K562 (cell line): Measurements from ENCODE around the gene DOLK. TPM values are rescaled to one million over a fixed set of nuclear protein-coding genes. Genes with fewer than 3 reads are reported as not detected.

Source experiments
- ATF1 ChIP-seq, 2 experiments: fragments of 450-650 bp in 1 of 2; IDR thresholded peaks; 2 replicates each; pipeline ENCODE4 v1.6.1; 2016; ENCODE audit warnings: missing compliant biosample characterization in 1 of 2, missing genetic modification characterization in 1 of 2
- BRF2 ChIP-seq: IDR thresholded peaks from 3 replicates; pipeline ENCODE4 v1.6.1; 2011; ENCODE audit warnings: borderline replicate concordance, mild to moderate bottlenecking; ENCODE audit not compliant: insufficient read length, insufficient read depth
- CREB3 ChIP-seq: fragments of 450-650 bp; conservative IDR thresholded peaks from 2 replicates; pipeline ENCODE4 v1.6.1; 2016; ENCODE audit warnings: missing genetic modification characterization, low read depth, mild to moderate bottlenecking, missing compliant biosample characterization, moderate library complexity
- MAFK ChIP-seq: IDR thresholded peaks from 2 replicates; pipeline ENCODE4 v1.6.1; 2011; ENCODE audit warnings: low read length, improper control_type of control experiment
- MCM5 ChIP-seq: fragments of 450-650 bp; IDR thresholded peaks from 2 replicates; pipeline ENCODE4 v1.6.1; 2016; ENCODE audit warnings: low read depth
- NCOA6 ChIP-seq: fragments of 450-650 bp; IDR thresholded peaks from 2 replicates; pipeline ENCODE4 v1.6.1; 2017; ENCODE audit warnings: mild to moderate bottlenecking
- PHF8 ChIP-seq: fragments of 200-600 bp; sonication (generic); IDR thresholded peaks from 2 replicates; pipeline ENCODE4 v1.6.1; 2012; ENCODE audit warnings: mixed run types, mild to moderate bottlenecking, inconsistent platforms, low read length, moderate library complexity, borderline replicate concordance
- POLR2G ChIP-seq: fragments of 200-400 bp; formaldehyde crosslinking; IDR thresholded peaks from 2 replicates; pipeline ENCODE4 v1.6.1; 2017; ENCODE audit warnings: low read depth, mild to moderate bottlenecking, antibody characterized with exemption, low read length, moderate library complexity
- PPARD ChIP-seq: fragments of 250-450 bp; sonication (Bioruptor Pico); IDR thresholded peaks from 2 replicates; pipeline ENCODE4 v1.8.0; 2022; ENCODE audit warnings: inconsistent platforms, mild to moderate bottlenecking, moderate library complexity
- RBFOX2 ChIP-seq: fragments of 200-400 bp; formaldehyde crosslinking; IDR thresholded peaks from 2 replicates; pipeline ENCODE4 v1.6.1; 2017; ENCODE audit warnings: low read depth, mild to moderate bottlenecking, low read length, moderate library complexity
- RFX5 ChIP-seq: IDR thresholded peaks from 2 replicates; pipeline ENCODE4 v1.6.1; 2011; ENCODE audit warnings: low read depth, mild to moderate bottlenecking, improper control_type of control experiment, low read length
- SOX6 ChIP-seq: fragments of 450-650 bp; IDR thresholded peaks from 2 replicates; pipeline ENCODE4 v1.6.1; 2014; ENCODE audit warnings: mild to moderate bottlenecking
- TRIM24 ChIP-seq, 2 experiments: fragments of 450-650 bp; IDR thresholded peaks; 2 replicates each; pipeline ENCODE4 v1.6.1; 2016
- UBTF ChIP-seq, 2 experiments: IDR thresholded peaks; 2 replicates each; pipeline ENCODE4 v1.6.1; 2012; ENCODE audit warnings: improper control_type of control experiment in 2 of 2, low read depth in 2 of 2, low read length in 2 of 2, borderline replicate concordance in 1 of 2
- VEZF1 ChIP-seq: fragments of 200-800 bp; sonication (Bioruptor generic); IDR thresholded peaks from 2 replicates; pipeline ENCODE4 v1.6.1; 2017; ENCODE audit warnings: missing genetic modification characterization, missing compliant biosample characterization
- ZC3H4 ChIP-seq: sonication (generic); formaldehyde crosslinking; IDR thresholded peaks from 2 replicates; pipeline ENCODE4 v1.9.0; 2021; ENCODE audit warnings: missing genetic modification reagents, borderline replicate concordance
- ZNF140 ChIP-seq: fragments of 250-450 bp; sonication (Bioruptor Pico); IDR thresholded peaks from 2 replicates; pipeline ENCODE4 v1.8.0; 2021; ENCODE audit warnings: moderate library complexity, mild to moderate bottlenecking, inconsistent platforms
- ZNF354B ChIP-seq: fragments of 250-450 bp; sonication (Bioruptor Pico); IDR thresholded peaks from 2 replicates; pipeline ENCODE4 v1.4.0; 2020
- ZNF551 ChIP-seq: fragments of 250-450 bp; sonication (Bioruptor Pico); IDR thresholded peaks from 2 replicates; pipeline ENCODE4 v1.5.0; 2021; ENCODE audit warnings: mild to moderate bottlenecking, moderate library complexity
- polyA plus RNA-seq, 8 experiments: library from polyadenylated mRNA; depleted of rRNA in 4 of 8; stranded (reverse) in 5 of 8; unstranded in 3 of 8; fragments of >200 nt; fragmentation: Nextera tagmentation in 2 of 8; fragmentation: Illumina TruSeq in 1 of 8; extraction: Ambion mirVana in 2 of 8; extraction: Trizol in 1 of 8; gene quantifications; 2 replicates each; pipeline versions ENCODE4 v1.2.1 to v1.2.3, GENCODE V29; 2011 to 2014; ENCODE audit warnings: inconsistent platforms in 1 of 8, missing spikeins in 1 of 8
- total RNA-seq, 7 experiments: library from RNA; depleted of rRNA in 6 of 7; stranded (reverse); fragments of >200 nt in 6 of 7; fragmentation: Illumina TruSeq in 2 of 7; extraction: Trizol in 2 of 7; gene quantifications; 2 replicates each; pipeline versions ENCODE4 v1.2.1 to v1.2.3, GENCODE V29; 2011 to 2021; ENCODE audit warnings: low replicate concordance in 1 of 7

The DOLK gene
- total and polyA plus RNA-seq, 9 of the 15 experiments (the other 6 are each of a cell fraction or from before 2014, with no cell fraction given) = 2.6 to 14.2 (median 11.7) TPM

GRCh38 chr9:128921881-128922763, 25.3 kb downstream of the DOLK start (continued):
- TF ChIP-seq BRF2 (no peak), ATF1 (CRISPR knock-in tag; IDR thresholded peaks at IDR 0.05) (no peak), ATF1 (tag; IDR thresholded peaks at IDR 0.05) (no peak), SOX6 (no peak), RFX5 (no peak), RBFOX2 (peak; percentile 38), POLR2G (peak; percentile 59; the same call in 1 of the 2 replicates), ZNF551 (CRISPR knock-in tag) (no peak), ZNF140 (CRISPR knock-in tag) (no peak), TRIM24 (IDR thresholded peaks at IDR 0.05) (no peak), PPARD (CRISPR knock-in tag) (no peak), CREB3 (tag) (no peak), ZNF354B (CRISPR knock-in tag) (no peak), ZC3H4 (CRISPR knock-in tag) (no peak), PHF8 (peak; percentile 39; the same call in 1 of the 2 replicates), MCM5 (no peak), MAFK (no peak), VEZF1 (CRISPR knock-in tag) (0 out of 2 replicates have a peak, but pooled peaks have one; percentile 15), NCOA6 (no peak), UBTF (IDR thresholded peaks at IDR 0.05; ENCODE audit: borderline replicate concordance in 1 of 2, low read depth in 2 of 2, low read length in 2 of 2) (no peak)
